ENCODE measurements around the gene PFKL. TPM values are rescaled to one million over a fixed set of nuclear protein-coding genes. Genes with fewer than 3 reads are reported as not detected.
A peak's percentile ranks its signal among the peaks of the same experiment; 100 is the strongest.

PFKL gene
- total RNA-seq, 6 experiments from 2014 or later = 100 to 123 (median 107) TPM

DNA sequence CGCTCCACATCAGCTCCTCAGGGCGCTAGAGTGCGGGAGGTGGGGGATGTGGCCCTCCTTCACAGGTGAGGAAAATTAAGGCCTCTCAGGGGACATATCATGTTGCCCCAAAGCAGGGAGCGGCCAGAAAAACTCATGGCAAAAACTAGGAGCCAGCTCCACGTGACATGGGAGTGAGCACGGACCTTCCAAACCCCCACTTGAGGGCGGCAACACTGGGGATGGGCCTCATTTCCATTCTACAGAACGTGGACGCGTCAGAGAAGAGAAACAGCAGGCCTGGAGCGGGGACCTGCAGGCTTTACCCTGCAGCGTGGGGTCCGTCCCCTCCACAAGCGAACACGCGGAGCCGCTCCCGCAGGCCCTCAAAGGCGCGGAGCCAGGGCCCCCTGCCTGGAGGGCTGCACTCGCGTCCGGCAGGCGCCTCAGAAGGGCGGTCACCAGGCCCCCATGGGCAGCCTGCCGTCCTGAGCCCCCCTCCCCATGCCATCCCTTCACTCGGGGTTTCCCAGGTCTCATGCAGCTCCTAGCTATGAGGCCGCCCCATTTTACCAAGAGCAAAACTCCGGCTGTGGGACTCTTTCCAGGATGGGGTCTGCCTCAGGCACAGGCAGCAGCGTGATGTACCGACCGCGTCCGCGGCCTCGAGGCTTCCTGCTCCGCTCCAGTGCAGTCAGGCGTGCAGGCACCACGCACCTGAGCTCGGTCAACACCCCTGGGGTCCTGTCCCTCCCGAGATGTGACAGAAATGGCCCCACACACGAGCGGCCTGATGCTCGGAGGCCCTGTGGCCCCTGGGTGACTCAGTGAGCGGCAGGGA, 33.9 kb downstream of the PFKL start:
- no peaks in the 10 kb centered on the region for H3K9me3 Mint-ChIP-seq
- TF ChIP-seq CTCF (IDR thresholded peaks at IDR 0.05) = no peak
- no peak overlapping the region for H3K27ac Mint-ChIP-seq
- H3K36me3 Mint-ChIP-seq (ENCODE audit: low read depth) = no peaks in the 10 kb centered on the region
- DNase-seq = no peak
- peaks cover 12% of the 10 kb centered on the region for H3K27me3 Mint-ChIP-seq (ENCODE audit: insufficient read depth)
- H3K4me3 Mint-ChIP-seq = no peak overlapping the region
- peaks cover 15% of the 10 kb centered on the region for H3K4me1 Mint-ChIP-seq (ENCODE audit: low read depth)

- Mint-ChIP-seq H3K4me1 (ENCODE audit: low read depth) (peaks cover 17% of the 10 kb centered on the region), H3K4me3 (no peak overlapping the region), H3K27me3 (ENCODE audit: insufficient read depth) (peaks cover 7% of the 10 kb centered on the region), H3K9me3 (no peaks in the 10 kb centered on the region), H3K27ac (no peak overlapping the region), H3K36me3 (ENCODE audit: low read depth) (no peaks in the 10 kb centered on the region)
- TF ChIP-seq CTCF (IDR thresholded peaks at IDR 0.05) = no peak
- DNase-seq = no peak
Observed at GRCh38 chr21:44334329-44335030, 34.6 kb downstream of the PFKL start.

- H3K4me3 Mint-ChIP-seq = no peak overlapping the region
- H3K4me1 Mint-ChIP-seq (ENCODE audit: low read depth) = peaks cover 27% of the 10 kb centered on the region
- H3K9me3 Mint-ChIP-seq = no peaks in the 10 kb centered on the region
- TF ChIP-seq CTCF (IDR thresholded peaks at IDR 0.05) = no peak
- no peak for DNase-seq
- H3K36me3 Mint-ChIP-seq (ENCODE audit: low read depth) = no peaks in the 10 kb centered on the region
- H3K27ac Mint-ChIP-seq = no peak overlapping the region
- peaks cover 6% of the 10 kb centered on the region for H3K27me3 Mint-ChIP-seq (ENCODE audit: insufficient read depth)
Observed at GRCh38 chr21:44335266-44336059, 35.6 kb downstream of the PFKL start.

DNA sequence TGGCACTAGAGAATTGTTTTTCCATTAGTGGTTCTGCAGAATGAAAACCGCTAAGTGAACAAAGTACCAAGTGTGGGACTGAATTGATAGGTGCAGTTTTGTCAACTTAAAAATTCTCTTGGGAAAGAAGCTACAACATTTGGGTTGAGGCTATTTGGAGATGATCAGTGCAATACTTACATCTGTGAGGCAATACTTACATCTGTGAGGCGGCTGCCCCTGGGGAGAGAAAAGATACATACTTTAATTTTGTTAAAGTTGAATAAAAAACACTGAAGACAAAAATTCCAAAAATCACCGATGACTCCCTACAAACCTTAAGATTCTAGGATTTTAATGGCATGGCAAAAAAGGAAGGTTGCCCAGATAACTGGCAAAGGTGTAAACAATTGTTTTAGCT, 37.6 kb downstream of the PFKL start:
- Mint-ChIP-seq H3K4me1 (ENCODE audit: low read depth) (peaks cover 26% of the 10 kb centered on the region), H3K27ac (peak overlapping the region; percentile 73), H3K4me3 (no peak overlapping the region; the same call in 1 of the 2 replicates), H3K36me3 (ENCODE audit: low read depth) (no peaks in the 10 kb centered on the region), H3K9me3 (no peaks in the 10 kb centered on the region), H3K27me3 (ENCODE audit: insufficient read depth) (no peaks in the 10 kb centered on the region)
- TF ChIP-seq CTCF (IDR thresholded peaks at IDR 0.05) = no peak
- no peak for DNase-seq

All from HFFc6 (cell line).